DMS79 treated with DMSO at 0.1 percent for 48 hours (cell line): Measurements from ENCODE around the gene LRRC8A.
"Not testable (repeated sequence)": the region's sequence is repeated elsewhere in the genome, so short reads cannot be mapped to it uniquely, and the experiment has no call there.

Experiments
- DNase-seq: peaks from one replicate; lab custom pipeline; 2025; lab: John Stamatoyannopoulos, UW

The LRRC8A gene

GRCh38 chr9:128870128-128870940 is 11.6 kb upstream of the LRRC8A start:
- DNase-seq, result no peak

DNA sequence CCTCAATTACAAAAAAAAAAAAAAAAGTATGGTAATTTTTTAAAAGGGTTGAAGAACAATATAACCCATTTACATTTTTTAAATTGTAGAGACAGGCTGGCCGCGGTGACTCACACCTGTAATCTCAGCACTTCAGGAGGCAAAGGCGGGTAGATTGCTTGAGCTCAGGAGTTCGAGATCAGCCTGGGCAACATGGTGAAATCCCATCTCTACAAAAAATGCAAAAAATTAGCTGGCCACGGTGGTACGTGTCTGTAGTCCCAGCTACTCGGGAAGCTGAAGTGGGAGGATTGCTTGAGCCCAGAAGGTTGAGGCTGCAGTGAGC is 11.0 kb upstream of the LRRC8A start:
- not testable (repeated sequence) for DNase-seq

DNA sequence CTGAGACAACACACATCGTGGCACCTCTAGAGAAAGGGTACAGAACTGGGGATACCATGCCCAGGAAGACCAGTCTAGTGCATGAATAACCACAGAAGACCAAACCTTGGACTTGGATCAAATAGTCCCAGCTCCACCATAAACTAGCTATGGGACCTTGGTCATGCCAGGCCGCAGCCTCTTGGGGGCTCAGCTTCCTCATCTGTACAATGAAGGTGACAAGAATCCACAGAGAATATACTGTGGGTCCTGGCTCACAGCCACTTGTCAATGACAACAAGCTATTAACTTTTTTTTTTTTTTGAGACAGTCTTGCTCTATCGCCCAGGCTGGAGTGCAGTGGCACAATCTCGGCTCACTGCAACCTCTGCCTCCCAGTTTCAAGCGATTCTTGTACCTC is 4.1 kb upstream of the LRRC8A start:
- no peak for DNase-seq

DNA sequence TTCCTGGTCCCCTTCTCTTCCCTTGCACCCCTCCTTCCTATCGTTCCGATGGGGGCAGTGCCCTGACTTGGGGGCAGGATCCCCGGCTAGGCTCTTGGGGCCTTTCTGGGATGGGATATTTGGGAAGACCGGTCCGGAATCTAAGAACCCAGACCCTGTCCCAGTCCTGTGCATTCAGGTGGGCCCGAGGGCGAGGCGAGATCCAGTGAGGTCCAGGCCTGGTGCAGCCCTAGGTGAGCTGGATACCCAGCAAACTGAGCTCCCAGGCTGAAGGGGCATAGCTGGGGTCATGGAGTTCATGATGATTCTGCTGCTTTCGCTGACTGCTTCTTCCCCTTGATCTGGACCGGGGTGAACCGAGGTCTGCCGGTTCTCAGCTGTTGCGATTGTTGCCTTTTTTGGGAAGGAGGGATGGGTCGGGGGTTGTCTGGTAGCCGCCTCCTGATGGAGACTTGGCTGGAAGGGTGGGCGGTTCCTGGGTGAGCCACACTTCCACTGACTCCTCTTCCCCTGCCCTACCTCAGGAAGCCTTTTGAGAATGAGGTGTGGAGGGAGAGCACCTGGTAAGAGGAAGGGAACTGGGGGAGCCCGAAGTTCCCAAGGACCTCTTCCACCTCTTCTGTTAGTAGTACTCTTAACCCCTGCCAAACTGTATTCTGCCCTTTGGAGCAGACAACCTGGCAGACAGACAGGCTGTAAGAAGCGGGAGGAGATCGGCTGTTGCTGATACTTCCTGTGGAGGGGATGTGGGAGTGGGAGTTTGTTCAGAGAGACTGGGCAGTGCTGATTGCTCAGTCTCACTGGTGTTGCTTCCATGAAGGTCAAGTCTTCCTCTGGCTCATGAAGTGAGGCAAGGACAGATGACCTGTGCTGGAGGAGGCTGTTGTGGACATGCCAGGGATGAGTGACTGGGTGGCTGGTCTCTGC is 1.0 kb downstream of the LRRC8A start:
- DNase-seq, result peak; percentile 28

DNA sequence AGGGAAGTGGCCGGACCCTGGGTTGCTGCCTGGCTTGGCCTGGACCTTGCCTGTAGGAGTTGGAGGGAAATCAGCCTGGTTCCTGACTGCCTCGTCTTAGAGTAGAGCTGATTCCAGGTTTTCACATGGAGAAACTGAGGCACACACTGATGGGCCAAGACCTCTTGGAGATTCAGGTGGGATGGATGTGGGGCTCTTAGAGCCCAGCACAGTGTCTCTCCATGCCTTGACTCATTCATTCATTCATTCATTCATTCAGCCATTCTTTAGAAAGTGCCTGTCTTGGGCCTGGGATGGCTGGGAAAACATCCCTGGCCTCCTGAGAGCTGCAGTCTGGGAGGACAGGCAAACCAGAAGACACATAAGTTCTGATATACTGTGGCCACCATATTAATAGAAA is 2.2 kb downstream of the LRRC8A start:
- no peak for DNase-seq

DNA sequence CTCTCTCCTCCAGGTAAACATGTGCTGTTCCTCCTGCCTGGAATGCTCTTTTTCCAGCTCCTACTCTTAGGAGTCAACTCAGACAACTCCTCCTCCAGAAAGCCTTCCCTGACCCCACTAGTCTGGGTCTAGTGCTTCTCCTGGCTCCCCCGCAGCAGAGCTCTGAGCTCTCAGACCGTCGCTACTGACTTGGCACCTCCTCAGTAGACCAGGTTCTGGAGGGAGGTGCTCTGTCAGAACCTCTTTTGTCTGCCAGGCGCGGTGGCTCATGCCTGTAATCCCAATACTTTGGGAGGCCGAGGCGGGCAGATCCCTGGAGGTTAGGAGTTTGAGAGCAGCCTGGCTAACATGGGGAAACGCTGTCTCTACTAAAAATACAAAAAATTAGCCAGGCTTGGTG is 3.4 kb downstream of the LRRC8A start:
- no peak for DNase-seq

GRCh38 chr9:128885798-128886197 is 3.9 kb downstream of the LRRC8A start:
- no peak for DNase-seq

GRCh38 chr9:128886211-128886891 is 4.4 kb downstream of the LRRC8A start:
- no peak for DNase-seq

DNA sequence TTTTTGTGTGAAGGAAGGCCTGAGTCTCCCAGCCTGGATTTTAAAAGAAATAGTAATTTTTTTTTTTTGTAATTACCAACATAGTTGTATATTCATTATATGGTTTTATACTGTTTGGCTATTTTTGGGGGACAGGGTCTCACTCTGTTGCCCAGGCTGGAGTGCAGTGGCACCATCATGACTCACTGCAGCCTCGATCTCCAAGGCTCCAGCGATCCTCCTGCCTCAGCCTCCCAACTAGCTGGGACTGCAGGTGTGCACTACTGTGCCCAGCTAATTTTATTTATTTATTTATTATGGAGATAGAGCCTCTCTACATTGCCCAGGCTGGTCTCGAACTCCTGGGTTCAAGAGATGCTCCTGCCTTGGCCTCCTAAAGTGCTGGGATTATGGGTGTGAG is 5.1 kb downstream of the LRRC8A start:
- DNase-seq, result no peak

GRCh38 chr9:128887914-128888350 is 6.0 kb downstream of the LRRC8A start:
- DNase-seq, result no peak

DNA sequence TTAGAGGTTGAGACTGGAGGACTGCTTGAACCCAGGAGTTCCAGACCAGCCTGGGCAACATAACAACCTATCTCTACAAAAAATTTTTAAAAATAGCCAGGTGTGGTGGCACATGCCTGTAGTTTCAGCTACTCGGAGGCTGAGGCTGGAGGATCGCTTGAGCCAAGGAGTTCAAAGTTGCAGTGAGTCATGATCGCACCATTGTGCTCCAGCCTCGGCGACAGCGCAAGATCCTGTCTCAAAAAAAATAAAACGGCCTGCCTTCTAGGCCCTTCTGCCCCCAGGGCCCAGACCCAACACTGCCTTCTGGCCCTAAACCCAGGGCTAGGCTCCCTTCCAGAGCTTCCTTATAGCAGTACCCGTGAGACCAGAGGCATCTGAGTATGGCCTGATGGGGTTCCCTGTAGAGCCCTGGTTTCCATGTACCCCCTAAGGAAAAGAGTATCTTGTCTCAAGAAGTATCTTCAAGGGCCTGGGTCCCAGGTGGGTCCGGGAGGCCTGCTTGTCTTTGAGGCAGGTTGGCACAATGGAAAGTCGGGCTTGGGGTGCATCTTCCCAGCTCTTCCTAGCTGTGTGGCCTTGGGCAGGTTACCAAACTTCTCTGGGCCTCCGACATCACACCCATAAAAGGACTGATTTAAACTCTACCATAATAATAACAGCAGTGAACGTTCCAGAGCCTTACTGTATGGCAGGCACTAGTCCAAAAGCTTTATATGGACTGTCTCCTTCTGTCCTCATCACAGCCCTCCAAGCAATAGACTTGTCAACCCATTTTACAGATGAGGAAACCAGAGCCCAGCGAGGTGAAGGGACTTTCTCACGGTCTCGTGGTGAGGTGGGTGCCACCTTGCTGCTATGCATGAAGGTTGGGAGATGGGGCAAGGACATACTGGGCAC is 9.6 kb downstream of the LRRC8A start:
- DNase-seq, result no peak

DNA sequence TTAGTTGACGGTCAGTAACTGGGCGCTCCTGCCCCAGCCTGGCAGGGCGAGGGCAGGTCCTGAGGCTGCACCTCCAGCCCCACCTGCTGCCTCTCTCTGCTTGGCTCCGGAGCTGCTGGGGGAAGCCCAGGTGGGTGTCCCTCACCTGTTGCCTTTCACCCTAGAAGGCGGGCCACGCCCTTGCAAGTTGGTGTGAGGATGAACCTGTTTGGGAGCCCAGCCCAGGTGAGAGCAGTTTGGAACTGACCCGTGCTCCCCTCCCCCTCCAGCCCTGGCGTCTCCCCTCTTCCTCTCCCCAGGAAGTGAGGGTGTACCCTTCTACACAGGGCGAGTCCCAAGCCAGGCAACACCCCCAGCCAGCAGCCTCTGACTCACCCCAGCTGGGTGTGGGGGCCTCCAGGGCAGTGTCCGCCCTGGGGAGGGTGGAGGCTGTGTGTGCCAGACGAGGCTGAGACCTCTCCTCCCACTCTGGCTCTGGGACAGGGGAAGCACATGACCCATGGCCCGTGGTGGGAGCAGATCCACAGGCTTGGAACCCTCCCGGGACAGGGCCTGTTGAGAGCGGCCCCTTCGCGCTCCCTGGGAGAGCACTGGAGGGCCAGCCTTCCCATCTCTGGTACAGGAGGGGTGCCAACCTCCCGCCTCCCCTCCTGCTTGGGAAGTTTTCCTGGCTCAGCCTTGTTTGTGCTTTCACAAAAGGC is 10.4 kb downstream of the LRRC8A start:
- no peak for DNase-seq

GRCh38 chr9:128893354-128893753 is 11.4 kb downstream of the LRRC8A start:
- DNase-seq, result no peak

DNA sequence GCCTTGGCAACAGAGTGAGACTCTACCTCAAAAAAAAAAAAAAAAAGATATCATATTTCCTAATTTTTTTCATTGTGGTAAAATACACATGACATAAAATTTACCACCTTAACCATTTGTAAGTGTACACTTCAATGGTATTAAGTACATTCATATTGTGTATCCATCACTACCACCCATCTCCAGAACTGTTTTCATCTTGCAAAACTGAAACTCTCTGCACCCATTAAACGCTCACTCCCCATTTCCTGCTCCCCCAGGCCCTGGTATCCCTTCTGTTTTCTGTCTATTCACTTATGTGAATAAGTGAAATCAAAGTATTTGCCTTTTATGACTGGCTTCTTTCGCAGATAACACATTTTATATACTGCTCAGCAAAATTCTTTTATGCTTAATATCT is 12.8 kb downstream of the LRRC8A start:
- DNase-seq, result no peak

GRCh38 chr9:128895556-128895955 is 13.6 kb downstream of the LRRC8A start:
- peak; percentile 86 for DNase-seq

DNA sequence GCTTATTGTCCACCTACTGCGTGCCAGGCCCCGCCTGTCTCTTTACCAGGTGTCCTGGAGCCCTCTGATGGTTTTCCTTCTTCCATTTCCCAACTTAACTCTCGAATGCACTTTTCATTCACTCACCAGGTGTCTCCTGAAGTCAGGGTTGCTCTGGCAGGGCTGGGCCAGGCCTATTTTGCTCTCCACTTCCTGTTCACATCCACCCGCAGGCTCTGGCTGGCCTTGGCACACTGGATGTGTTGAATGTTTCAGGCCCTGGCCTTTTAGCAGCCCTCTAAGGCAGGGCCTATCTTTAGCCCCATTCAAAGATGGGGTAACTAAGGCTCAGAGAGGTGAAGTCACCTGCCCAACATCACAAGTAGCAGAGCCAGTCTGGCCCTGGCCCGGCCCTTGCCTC is 16.4 kb downstream of the LRRC8A start:
- no peak for DNase-seq

GRCh38 chr9:128898845-128899565 is 17.1 kb downstream of the LRRC8A start:
- DNase-seq, result no peak

GRCh38 chr9:128899566-128900322 is 17.8 kb downstream of the LRRC8A start:
- DNase-seq, result no peak

GRCh38 chr9:128901379-128901778 is 19.4 kb downstream of the LRRC8A start:
- DNase-seq, result no peak

DNA sequence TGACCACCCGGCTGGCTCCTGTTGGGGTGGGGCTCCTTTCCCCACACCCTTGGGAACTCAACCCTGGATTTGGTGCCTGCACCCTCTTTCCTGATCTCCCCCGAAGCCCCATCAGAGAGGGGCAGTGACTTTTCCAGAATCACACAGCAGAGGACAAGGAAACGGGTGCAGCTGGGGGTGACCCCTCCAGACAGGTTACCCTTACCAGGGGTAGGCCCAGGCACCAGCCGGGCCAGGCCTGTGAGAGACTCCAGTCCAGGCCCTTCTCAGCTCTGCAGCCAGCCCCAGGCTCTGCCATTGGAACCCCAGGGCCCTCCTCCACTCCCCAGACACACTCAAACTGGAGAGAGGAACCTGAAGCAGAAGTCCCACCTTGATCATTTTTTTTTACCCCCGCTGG is 19.9 kb downstream of the LRRC8A start:
- no peak for DNase-seq
